Upper lobe of left lung (tissue), 6 donors: ENCODE data around the gene CATSPER1. TPM values are rescaled to one million over a fixed set of nuclear protein-coding genes. Genes with fewer than 3 reads are reported as not detected.

Source experiments
- ATAC-seq, 2 donors: fragments of 200-7000 bp; cut with Tn5 transposase; one replicate each; pipeline ENCODE4 v1.9.1; 2022; ENCODE audit warnings: mild to moderate bottlenecking in 2 of 2, moderate library complexity in 2 of 2; ENCODE audit not compliant: low FRiP score in 2 of 2
- DNase-seq, 2 donors: peaks; one replicate each; pipeline ENCODE4 v3.0.0-alpha.2; 2019 to 2020
- H3K27ac ChIP-seq, 4 donors: fragments of 200-600 bp; sonication (generic); one replicate each; pipeline ENCODE4 v1.5.1; 2016 to 2019
- H3K27me3 ChIP-seq, 4 donors: fragments of 200-600 bp; sonication (generic); one replicate each; pipeline ENCODE4 v1.5.1; 2017 to 2019
- H3K36me3 ChIP-seq, 4 donors: fragments of 200-600 bp; sonication (generic); one replicate each; pipeline ENCODE4 v1.5.1; 2016 to 2019
- H3K4me1 ChIP-seq, 4 donors: fragments of 200-600 bp; sonication (generic); one replicate each; pipeline ENCODE4 v1.5.1; 2018 to 2019
- H3K4me3 ChIP-seq, 4 donors: fragments of 200-600 bp; sonication (generic); one replicate each; pipeline ENCODE4 v1.5.1; 2017 to 2019; ENCODE audit warnings: mild to moderate bottlenecking in 2 of 4, moderate library complexity in 1 of 4
- H3K9me3 ChIP-seq, 4 donors: fragments of 200-600 bp; sonication (generic); one replicate each; pipeline ENCODE4 v1.5.1; 2018 to 2019
- CTCF ChIP-seq, 6 experiments: fragments of 450-650 bp in 4 of 6; fragments of 200-600 bp in 2 of 6; sonication (generic) in 2 of 6; IDR thresholded peaks; one replicate each; pipeline ENCODE4 v1.5.1; 2016 to 2019; ENCODE audit warnings: antibody characterized with exemption in 6 of 6
- EP300 ChIP-seq, 4 donors: sonication (generic); formaldehyde crosslinking; IDR thresholded peaks; one replicate each; pipeline ENCODE4 v1.5.1; 2017; ENCODE audit warnings: antibody characterized with exemption in 4 of 4, control low read depth in 2 of 4
- POLR2A ChIP-seq, 4 donors: fragments of 450-650 bp; IDR thresholded peaks; one replicate each; pipeline ENCODE4 v1.5.1; 2016 to 2017; ENCODE audit warnings: antibody characterized with exemption in 4 of 4, mild to moderate bottlenecking in 2 of 4
- POLR2AphosphoS5 ChIP-seq, 2 donors: sonication (generic); formaldehyde crosslinking; IDR thresholded peaks; one replicate each; pipeline ENCODE4 v1.5.1; 2017; ENCODE audit warnings: antibody characterized with exemption in 2 of 2
- WGBS, 2 donors: methylation state at CpG; one replicate each; pipeline ENCODE4 v1.1.5; 2017 to 2018; 5-methylcytosine and 5-hydroxymethylcytosine counted together
- total RNA-seq, 6 donors: library from RNA; depleted of rRNA in 4 of 6; stranded (reverse); fragments of >200 nt in 4 of 6; gene quantifications; one replicate each; pipeline versions ENCODE4 v1.1.0 to v1.2.1, GENCODE V29; 2016 to 2021
- donor health status: DM: no; HTN: no; CAD: no; lungs with moderate emphysema.
- donor health status: DM: no; HTN: yes; CAD: no; lungs with severe emphysema.

The CATSPER1 gene
- total RNA-seq, 6 donors from 2014 or later = 0.79 to 6.1 (median 3.0) TPM; not detected in 1

- Histone ChIP-seq H3K27me3 (no peaks in the 10 kb centered on the region), H3K36me3 (peaks cover 53 to 100% (median 87%) of the 10 kb centered on the region in 4 donors), H3K4me3 (no peak overlapping the region), H3K27ac (no peak overlapping the region), H3K9me3 (no peaks in the 10 kb centered on the region), H3K4me1 (peaks cover 0 to under 1% (median 0%) of the 10 kb centered on the region in 4 donors)
- no peak for ATAC-seq
- TF ChIP-seq POLR2A (IDR thresholded peaks at IDR 0.05) (no peak), POLR2AphosphoS5 (IDR thresholded peaks at IDR 0.05) (no peak), CTCF (IDR thresholded peaks at IDR 0.05) (no peak), EP300 (IDR thresholded peaks at IDR 0.05) (no peak)
- no peak for DNase-seq
- 97 to 98% methylated on average over 2 of the region's 2 CpGs for WGBS, 2 donors
These were observed 36.1 kb upstream of the CATSPER1 start for GRCh38 chr11:66062408-66062807.

GRCh38 chr11:66061268-66061667 is 35.0 kb upstream of the CATSPER1 start:
- ATAC-seq = no peak
- no peaks in the 10 kb centered on the region for H3K27me3 ChIP-seq
- 86 to 88% methylated on average over 6 of the region's 6 CpGs for WGBS, 2 donors
- H3K4me1 ChIP-seq = no peaks in the 10 kb centered on the region
- no peaks in the 10 kb centered on the region for H3K9me3 ChIP-seq
- H3K36me3 ChIP-seq = peaks cover 61 to 100% (median 87%) of the 10 kb centered on the region in 4 donors
- no peak overlapping the region for H3K4me3 ChIP-seq
- no peak for TF ChIP-seq EP300 (IDR thresholded peaks at IDR 0.05)
- H3K27ac ChIP-seq = no peak overlapping the region
- DNase-seq = no peak

GRCh38 chr11:66059966-66060680 is 33.8 kb upstream of the CATSPER1 start:
- H3K36me3 ChIP-seq = peaks cover 64 to 100% (median 93%) of the 10 kb centered on the region in 4 donors
- H3K9me3 ChIP-seq = no peaks in the 10 kb centered on the region
- no peak for ATAC-seq
- TF ChIP-seq EP300 (IDR thresholded peaks at IDR 0.05) = no peak
- no peak for TF ChIP-seq POLR2AphosphoS5 (IDR thresholded peaks at IDR 0.05)
- no peak for TF ChIP-seq POLR2A (IDR thresholded peaks at IDR 0.05)
- no peak for TF ChIP-seq CTCF (IDR thresholded peaks at IDR 0.05)
- no peaks in the 10 kb centered on the region for H3K27me3 ChIP-seq
- no peak overlapping the region for H3K4me3 ChIP-seq
- H3K27ac ChIP-seq = no peak overlapping the region
- no peaks in the 10 kb centered on the region for H3K4me1 ChIP-seq
- 78 to 84% methylated on average over 8 of the region's 8 CpGs for WGBS, 2 donors
- DNase-seq = no peak

- H3K27me3 ChIP-seq = no peaks in the 10 kb centered on the region
- H3K36me3 ChIP-seq = peaks cover 50 to 77% (median 76%) of the 10 kb centered on the region in 4 donors
- TF ChIP-seq POLR2A (IDR thresholded peaks at IDR 0.05) = no peak
- TF ChIP-seq CTCF (IDR thresholded peaks at IDR 0.05) = no peak
- TF ChIP-seq POLR2AphosphoS5 (IDR thresholded peaks at IDR 0.05) = no peak
- TF ChIP-seq EP300 (IDR thresholded peaks at IDR 0.05) = no peak
- H3K27ac ChIP-seq = no peak overlapping the region
- no peaks in the 10 kb centered on the region for H3K9me3 ChIP-seq
- peaks cover 13 to 21% (median 15%) of the 10 kb centered on the region in 4 donors for H3K4me1 ChIP-seq
- DNase-seq (no peak), ATAC-seq (no peak)
- H3K4me3 ChIP-seq = no peak overlapping the region
- WGBS, 2 donors = 66 to 79% methylated on average over 7 of the region's 7 CpGs
These were observed 30.2 kb upstream of the CATSPER1 start for GRCh38 chr11:66056501-66056900.

- TF ChIP-seq POLR2AphosphoS5 (IDR thresholded peaks at IDR 0.05) (no peak), CTCF (IDR thresholded peaks at IDR 0.05) (no peak), EP300 (IDR thresholded peaks at IDR 0.05) (no peak), POLR2A (IDR thresholded peaks at IDR 0.05) (no peak)
- Histone ChIP-seq H3K4me3 (no peak overlapping the region), H3K9me3 (no peaks in the 10 kb centered on the region), H3K27me3 (no peaks in the 10 kb centered on the region), H3K27ac (no peak overlapping the region), H3K4me1 (peaks cover 19 to 29% (median 21%) of the 10 kb centered on the region in 4 donors), H3K36me3 (peaks cover 37 to 62% (median 61%) of the 10 kb centered on the region in 4 donors)
- no peak for DNase-seq
- no peak for ATAC-seq
- WGBS, 2 donors = 95 to 100% methylated on average over 5 to 7 of the region's 7 CpGs
These were observed 28.7 kb upstream of the CATSPER1 start for GRCh38 chr11:66055021-66055420.
